MG63 (cell line): ENCODE results near the gene C6. TPM values are rescaled to one million over a fixed set of nuclear protein-coding genes. Genes with fewer than 3 reads are reported as not detected.
"Not testable (repeated sequence)": the region's sequence is repeated elsewhere in the genome, so short reads cannot be mapped to it uniquely, and the experiment has no call there.

Experiments used
- DNase-seq: peaks from one replicate; pipeline ENCODE4 v3.0.0-alpha.2; 2020
- H3K27me3 ChIP-seq: fragments of 250-450 bp; sonication (Bioruptor Pico); 2 replicates; pipeline ENCODE4 v1.5.1; 2020; ENCODE audit warnings: mild to moderate bottlenecking, moderate library complexity
- H3K36me3 ChIP-seq: fragments of 250-450 bp; sonication (Bioruptor Pico); 2 replicates; pipeline ENCODE4 v1.5.1; 2020; ENCODE audit warnings: mild to moderate bottlenecking, moderate library complexity
- H3K4me3 ChIP-seq: fragments of 250-450 bp; sonication (Bioruptor Pico); 2 replicates; pipeline ENCODE4 v1.5.1; 2020; ENCODE audit warnings: mild to moderate bottlenecking, moderate library complexity
- H3K9me3 ChIP-seq: fragments of 250-450 bp; sonication (Bioruptor Pico); 2 replicates; pipeline ENCODE4 v1.5.1; 2020; ENCODE audit warnings: mild to moderate bottlenecking, moderate library complexity
- total RNA-seq: library from RNA; depleted of rRNA; stranded (reverse); fragments of >200 nt; shearing (Covaris generic); gene quantifications from 2 replicates; pipeline ENCODE4 v1.2.3, GENCODE V29; 2014; ENCODE audit warnings: low replicate concordance; rRNA removed

The C6 gene
- not detected in 2 replicates for total RNA-seq

GRCh38 chr5:41213340-41213739 is at the start of gene C6:
Gene C6, minus strand, starts transcription at chr5:41213532. Its CDS starts 10,302 bp downstream, at chr5:41203230.
- H3K27me3 ChIP-seq: no peaks in the 10 kb centered on the region
- H3K9me3 ChIP-seq: no peaks in the 10 kb centered on the region

GRCh38 chr5:41256400-41256799 is 43.1 kb upstream of the C6 start:
- H3K36me3 ChIP-seq: no peaks in the 10 kb centered on the region
- H3K9me3 ChIP-seq: no peaks in the 10 kb centered on the region
- no peak overlapping the region for H3K4me3 ChIP-seq
- no peak for DNase-seq
- no peaks in the 10 kb centered on the region for H3K27me3 ChIP-seq

More at GRCh38 chr5:41213340-41213739, at the start of gene C6:
- DNase-seq: no peak
- H3K36me3 ChIP-seq: no peaks in the 10 kb centered on the region
- no peak within 1 kb of the TSS for H3K4me3 ChIP-seq

GRCh38 chr5:41253109-41253508 is 39.8 kb upstream of the C6 start:
- no peaks in the 10 kb centered on the region for H3K36me3 ChIP-seq
- no peak overlapping the region for H3K4me3 ChIP-seq
- no peak for DNase-seq
- no peaks in the 10 kb centered on the region for H3K27me3 ChIP-seq
- H3K9me3 ChIP-seq: no peaks in the 10 kb centered on the region; the same call in 1 of the 2 replicates

GRCh38 chr5:41252036-41252435 is 38.7 kb upstream of the C6 start:
- H3K36me3 ChIP-seq: no peaks in the 10 kb centered on the region

GRCh38 chr5:41250351-41250987 is 37.1 kb upstream of the C6 start:
- DNase-seq: no peak
- Histone ChIP-seq H3K27me3 (no peaks in the 10 kb centered on the region), H3K9me3 (no peaks in the 10 kb centered on the region; the same call in 1 of the 2 replicates), H3K36me3 (no peaks in the 10 kb centered on the region), H3K4me3 (no peak overlapping the region)

More at GRCh38 chr5:41252036-41252435, 38.7 kb upstream of the C6 start:
- Histone ChIP-seq H3K27me3 (no peaks in the 10 kb centered on the region), H3K4me3 (no peak overlapping the region), H3K9me3 (no peaks in the 10 kb centered on the region; the same call in 1 of the 2 replicates)
- DNase-seq: peak; percentile 26

GRCh38 chr5:41247135-41247534 is 33.8 kb upstream of the C6 start:
- Histone ChIP-seq H3K36me3 (no peaks in the 10 kb centered on the region), H3K4me3 (no peak overlapping the region), H3K27me3 (no peaks in the 10 kb centered on the region), H3K9me3 (no peaks in the 10 kb centered on the region; the same call in 1 of the 2 replicates)
- DNase-seq: no peak

- Histone ChIP-seq H3K9me3 (no peaks in the 10 kb centered on the region; the same call in 1 of the 2 replicates), H3K36me3 (no peaks in the 10 kb centered on the region), H3K27me3 (no peaks in the 10 kb centered on the region), H3K4me3 (no peak overlapping the region)
- peak; percentile 76 for DNase-seq
These were observed 33.0 kb upstream of the C6 start for GRCh38 chr5:41246376-41246775.

- H3K36me3 ChIP-seq: no peaks in the 10 kb centered on the region
- H3K4me3 ChIP-seq: no peak overlapping the region
- no peak for DNase-seq
- no peaks in the 10 kb centered on the region for H3K27me3 ChIP-seq
- no peaks in the 10 kb centered on the region; the same call in 1 of the 2 replicates for H3K9me3 ChIP-seq
These were observed 30.2 kb upstream of the C6 start for GRCh38 chr5:41243558-41243957.

GRCh38 chr5:41240985-41241384 is 27.7 kb upstream of the C6 start:
- no peaks in the 10 kb centered on the region for H3K27me3 ChIP-seq
- no peaks in the 10 kb centered on the region for H3K36me3 ChIP-seq
- no peaks in the 10 kb centered on the region for H3K9me3 ChIP-seq
- no peak for DNase-seq
- no peak overlapping the region for H3K4me3 ChIP-seq

- no peaks in the 10 kb centered on the region for H3K27me3 ChIP-seq
These were observed 27.1 kb upstream of the C6 start for GRCh38 chr5:41240390-41240789.

GRCh38 chr5:41234475-41234874 is 21.1 kb upstream of the C6 start:
- Histone ChIP-seq H3K9me3 (no peaks in the 10 kb centered on the region; the same call in none of the 2 replicates), H3K4me3 (no peak overlapping the region), H3K27me3 (no peaks in the 10 kb centered on the region), H3K36me3 (no peaks in the 10 kb centered on the region)
- no peak for DNase-seq

More at GRCh38 chr5:41240390-41240789, 27.1 kb upstream of the C6 start:
- Histone ChIP-seq H3K4me3 (no peak overlapping the region), H3K9me3 (no peaks in the 10 kb centered on the region), H3K36me3 (no peaks in the 10 kb centered on the region)
- DNase-seq: no peak

GRCh38 chr5:41232797-41233196 is 19.5 kb upstream of the C6 start:
- no peak for DNase-seq
- no peaks in the 10 kb centered on the region for H3K27me3 ChIP-seq
- no peaks in the 10 kb centered on the region for H3K36me3 ChIP-seq
- H3K4me3 ChIP-seq: no peak overlapping the region
- H3K9me3 ChIP-seq: no peaks in the 10 kb centered on the region; the same call in none of the 2 replicates

- not testable (repeated sequence) for DNase-seq, H3K27me3 ChIP-seq, H3K36me3 ChIP-seq, H3K4me3 ChIP-seq, H3K9me3 ChIP-seq
These were observed 16.9 kb upstream of the C6 start for GRCh38 chr5:41230276-41230675.

GRCh38 chr5:41223962-41224361 is 10.6 kb upstream of the C6 start:
- Histone ChIP-seq H3K9me3 (no peaks in the 10 kb centered on the region), H3K36me3 (no peaks in the 10 kb centered on the region), H3K4me3 (no peak overlapping the region), H3K27me3 (no peaks in the 10 kb centered on the region)
- no peak for DNase-seq

GRCh38 chr5:41219658-41220269 is 6.4 kb upstream of the C6 start:
- Histone ChIP-seq H3K4me3 (no peak overlapping the region), H3K36me3 (no peaks in the 10 kb centered on the region), H3K27me3 (no peaks in the 10 kb centered on the region), H3K9me3 (no peaks in the 10 kb centered on the region)
- DNase-seq: no peak

- Histone ChIP-seq H3K27me3 (no peaks in the 10 kb centered on the region), H3K36me3 (no peaks in the 10 kb centered on the region), H3K9me3 (no peaks in the 10 kb centered on the region), H3K4me3 (no peak overlapping the region)
- no peak for DNase-seq
These were observed 5.8 kb upstream of the C6 start for GRCh38 chr5:41218929-41219657.

- no peak overlapping the region for H3K4me3 ChIP-seq
- H3K27me3 ChIP-seq: no peaks in the 10 kb centered on the region
- no peak for DNase-seq
- H3K36me3 ChIP-seq: no peaks in the 10 kb centered on the region
- no peaks in the 10 kb centered on the region for H3K9me3 ChIP-seq
These were observed 850 bp upstream of the C6 start for GRCh38 chr5:41214182-41214581.
